SHP77 treated with DMSO at 0.1 percent for 48 hours (cell line): ENCODE measurements around the gene EIF5.

ENCODE experiments used
- DNase-seq: peaks from one replicate; lab custom pipeline; 2025; lab: John Stamatoyannopoulos, UW

EIF5 gene

GRCh38 chr14:103310576-103311095 lies 23.4 kb upstream of the EIF5 start:
- no peak for DNase-seq

GRCh38 chr14:103311171-103311997 lies 22.7 kb upstream of the EIF5 start:
- no peak for DNase-seq

DNA sequence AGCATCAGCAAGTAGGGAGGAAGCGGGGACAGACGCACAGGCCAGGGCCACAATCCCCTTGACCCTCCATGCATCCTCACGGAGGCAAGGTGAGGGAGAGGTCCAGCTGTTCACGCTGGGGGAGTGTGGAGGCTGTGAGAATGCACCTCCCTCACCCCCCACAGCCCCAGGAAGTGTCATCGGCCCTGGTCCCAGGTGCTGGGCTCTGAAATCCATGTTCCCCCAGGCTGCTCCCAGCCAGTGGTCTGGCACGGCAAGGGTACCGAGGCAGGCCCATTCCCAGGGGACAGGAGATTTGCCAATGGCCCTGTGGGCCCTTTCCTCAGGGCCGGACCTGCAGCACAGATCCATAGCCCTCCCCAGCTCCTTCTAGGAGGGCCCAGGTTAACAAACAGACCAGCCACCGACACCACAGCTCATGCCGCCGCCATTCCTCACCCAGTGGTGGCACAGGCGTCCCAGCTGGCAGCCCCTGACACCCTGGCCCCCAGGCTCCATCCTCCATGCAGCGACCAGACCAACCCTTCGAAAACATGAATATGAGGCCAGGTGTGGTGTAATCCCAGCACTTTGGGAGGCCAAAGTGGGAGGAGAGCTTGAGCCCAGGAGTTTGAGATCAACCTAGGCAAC lies 21.9 kb upstream of the EIF5 start:
- DNase-seq: no peak

GRCh38 chr14:103313704-103314103 lies 20.3 kb upstream of the EIF5 start:
- DNase-seq: no peak

- no peak for DNase-seq
Observed at GRCh38 chr14:103314496-103315277, 19.4 kb upstream of the EIF5 start.

GRCh38 chr14:103315351-103315911 lies 18.6 kb upstream of the EIF5 start:
- DNase-seq: no peak

GRCh38 chr14:103315941-103316340 lies 18.1 kb upstream of the EIF5 start:
- DNase-seq: no peak

DNA sequence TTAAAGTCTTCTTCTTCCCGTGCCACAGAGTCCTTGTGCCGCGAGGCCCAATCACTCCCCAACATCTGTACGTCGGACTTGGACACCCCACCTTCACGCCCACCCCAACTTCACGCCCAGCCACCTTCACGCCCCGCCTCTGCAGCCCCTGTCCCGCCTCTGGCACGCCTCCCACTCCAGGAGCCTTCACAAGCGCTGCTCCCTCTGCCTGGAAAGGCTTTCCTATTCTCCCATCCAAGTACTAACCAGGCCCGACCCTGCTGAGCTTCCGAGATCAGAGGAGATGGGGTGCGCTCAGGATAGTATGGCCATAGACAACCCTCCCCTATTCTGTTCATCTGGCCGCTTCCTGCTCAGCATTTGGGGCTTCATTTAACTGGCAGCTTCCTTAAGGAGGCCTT lies 17.3 kb upstream of the EIF5 start:
- DNase-seq: no peak

DNA sequence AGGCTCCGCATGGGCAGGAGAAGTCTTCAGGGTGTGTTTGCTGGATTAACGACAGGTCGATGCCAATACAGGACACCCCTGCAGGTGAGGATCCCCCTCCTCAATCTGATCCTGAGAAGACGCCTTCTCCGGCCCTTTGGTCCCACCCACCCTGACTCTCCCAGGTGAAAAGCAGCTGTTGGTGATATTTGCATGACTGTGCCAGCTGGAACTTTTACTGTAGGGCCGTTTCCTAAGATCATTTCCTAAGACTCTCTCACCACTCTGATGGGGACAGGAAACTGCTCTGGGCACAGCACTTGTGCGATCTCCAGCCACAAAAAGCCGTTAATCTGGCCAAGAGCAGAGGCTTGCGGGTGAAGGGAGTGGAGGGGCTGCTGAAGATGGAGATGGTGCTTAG lies 16.8 kb upstream of the EIF5 start:
- DNase-seq: no peak

DNA sequence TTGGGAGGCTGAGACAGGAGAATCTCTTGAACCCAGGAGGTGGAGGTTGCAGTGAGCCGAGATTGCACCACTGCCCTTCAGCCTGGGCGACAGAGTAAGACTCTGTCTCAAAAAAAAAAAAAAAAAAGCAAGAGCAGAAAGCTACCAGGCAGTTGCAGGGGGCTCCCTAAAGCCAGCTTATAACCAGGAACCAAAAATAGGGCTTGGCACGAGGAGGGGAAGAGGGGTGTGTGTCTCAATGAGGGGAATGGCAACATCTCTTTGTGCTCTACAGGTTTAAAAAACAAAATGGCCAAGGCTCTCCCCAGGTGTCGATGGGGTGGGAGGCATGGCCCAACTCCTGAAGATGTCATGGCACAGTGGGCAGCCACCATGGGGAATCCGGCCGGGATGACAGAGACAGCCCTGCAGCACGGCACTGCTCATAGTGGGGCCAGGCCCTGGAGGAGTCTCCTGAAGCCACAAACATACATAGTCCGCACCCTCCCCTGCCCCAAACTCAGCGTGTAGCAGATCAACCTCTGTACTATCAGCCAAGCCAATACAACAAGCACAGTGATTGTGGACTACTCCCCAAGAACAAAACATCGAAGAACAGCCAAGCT lies 16.0 kb upstream of the EIF5 start:
- DNase-seq: no peak

GRCh38 chr14:103318750-103319419 lies 15.2 kb upstream of the EIF5 start:
- DNase-seq: no peak

GRCh38 chr14:103319422-103319821 lies 14.6 kb upstream of the EIF5 start:
- no peak for DNase-seq

DNA sequence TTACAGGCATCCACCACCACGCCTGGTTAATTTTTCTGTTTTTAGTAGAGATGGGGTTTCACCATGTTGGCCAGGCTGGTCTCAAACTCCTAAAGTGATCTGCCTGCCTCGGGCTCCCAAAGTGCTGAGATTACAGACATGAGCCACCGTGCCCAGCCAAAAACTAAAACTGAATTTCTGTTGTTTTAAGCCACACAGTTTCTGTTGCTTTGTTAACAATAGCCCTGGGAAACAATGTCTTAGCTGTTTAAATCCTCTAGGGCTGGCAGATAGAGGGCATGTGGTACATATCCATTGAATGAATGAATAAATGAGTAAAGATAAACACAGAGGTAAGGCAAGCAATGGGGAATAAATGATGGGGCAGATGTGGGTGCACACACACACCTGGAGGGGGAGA lies 8.0 kb upstream of the EIF5 start:
- DNase-seq: no peak

DNA sequence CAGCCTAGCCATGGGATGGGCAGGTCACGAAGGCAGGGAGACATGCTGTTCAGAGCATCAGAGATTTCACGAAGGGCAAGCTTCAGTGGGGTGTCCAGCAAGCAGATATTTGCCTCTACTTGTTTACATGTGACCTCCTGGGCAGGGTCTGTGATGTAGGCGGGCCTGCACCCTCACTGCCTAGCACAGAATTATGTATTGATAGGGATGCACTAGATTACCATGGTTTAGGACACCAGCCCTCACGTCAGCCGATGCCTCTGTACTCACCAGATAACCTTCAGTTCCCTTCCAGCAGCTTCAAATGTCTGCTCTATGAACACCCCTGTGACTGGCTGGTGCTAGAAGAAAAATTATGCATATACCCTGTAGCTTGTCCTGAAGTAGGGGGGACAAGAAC lies 5.1 kb upstream of the EIF5 start:
- DNase-seq: no peak

GRCh38 chr14:103329401-103330347 lies 4.4 kb upstream of the EIF5 start:
- DNase-seq: no peak

DNA sequence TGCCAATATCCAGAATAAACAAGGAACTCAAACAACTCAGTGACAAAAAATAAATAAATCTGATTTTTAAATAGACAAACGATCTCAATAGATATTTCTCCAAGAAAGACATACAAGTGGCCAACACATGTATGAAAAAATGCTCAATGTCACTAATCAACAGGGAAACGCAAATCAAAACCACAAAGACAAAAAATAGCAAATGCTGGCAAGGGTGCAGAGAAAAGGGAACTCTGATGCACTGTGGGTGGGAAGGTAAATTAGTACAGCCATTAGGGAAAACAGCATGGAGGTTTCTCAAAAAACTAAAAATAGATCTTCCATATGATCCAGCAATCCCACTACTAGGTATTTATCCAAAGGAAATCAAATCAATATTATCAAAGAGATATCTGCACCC lies 3.5 kb upstream of the EIF5 start:
- no peak for DNase-seq

DNA sequence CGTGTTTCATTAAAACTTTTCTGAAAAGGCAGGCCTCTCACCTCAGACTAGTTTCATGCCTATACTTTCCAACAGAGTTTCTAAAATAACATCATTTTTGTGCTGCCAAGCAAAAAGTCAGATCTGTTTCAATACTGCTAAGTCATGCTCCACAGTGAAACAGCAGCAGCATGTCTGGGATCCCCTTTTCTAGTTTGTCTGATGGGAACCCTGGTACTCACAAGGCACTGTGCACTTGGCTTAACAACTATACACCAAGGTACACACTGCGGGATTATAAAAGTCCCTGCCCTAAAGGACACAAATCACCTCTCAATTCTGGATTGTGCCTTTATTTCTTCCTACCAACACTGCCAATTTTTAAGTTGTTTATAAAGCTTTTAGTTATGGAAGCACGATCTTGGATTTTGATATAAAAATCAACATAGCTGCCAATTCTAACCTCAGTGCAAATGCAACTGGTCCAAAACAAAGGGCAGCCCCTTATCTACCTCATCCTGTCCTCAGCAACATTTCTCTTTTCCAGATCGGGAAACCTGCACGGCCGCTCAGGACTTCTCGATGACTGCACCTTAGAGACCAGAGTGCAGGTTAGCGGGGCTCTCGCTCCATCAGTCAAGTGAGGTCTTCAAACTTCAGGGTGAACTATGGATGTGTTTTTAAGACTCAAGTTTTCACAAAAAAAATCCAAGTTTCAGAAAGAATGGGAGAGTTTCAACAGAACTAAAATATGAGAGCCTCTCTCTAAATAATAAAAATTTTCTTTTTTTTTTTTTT lies 1.7 kb upstream of the EIF5 start:
- no peak for DNase-seq

GRCh38 chr14:103334644-103335622 lies 896 bp downstream of the EIF5 start:
- no peak for DNase-seq
